22Rv1 (cell line): ENCODE data around the gene CEP78.

ENCODE experiments used
- ZFX ChIP-seq: fragments of 450-650 bp; IDR thresholded peaks from 2 replicates; pipeline ENCODE4 v1.6.1; 2017; ENCODE audit warnings: antibody characterized with exemption, borderline replicate concordance
- TF ChIP-seq, protein P1 (sequence below): fragments of 450-650 bp; IDR thresholded peaks from 2 replicates; pipeline ENCODE4 v1.5.1; 2017; ENCODE audit warnings: mild to moderate bottlenecking

DNA sequence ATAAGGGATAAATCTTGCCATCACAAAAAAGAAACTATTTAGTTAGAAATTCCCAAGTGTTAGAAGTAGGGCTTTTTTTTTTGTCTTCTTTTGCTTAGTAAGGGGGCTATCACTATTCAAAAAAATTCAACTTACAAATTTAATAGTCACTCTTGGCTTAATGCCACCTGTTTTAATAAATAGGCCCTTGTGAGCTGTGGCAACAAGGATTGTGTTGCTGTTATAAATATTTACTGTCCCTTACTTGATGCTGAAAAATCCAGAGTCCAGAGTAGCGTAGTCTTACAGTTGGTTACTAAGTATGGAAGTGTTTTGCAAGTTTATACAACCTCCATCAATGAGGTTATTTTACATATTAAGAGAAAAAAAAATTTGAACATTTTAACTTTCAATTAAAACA is 21.4 kb upstream of the CEP78 start:
- TF ChIP-seq, protein P1, sequence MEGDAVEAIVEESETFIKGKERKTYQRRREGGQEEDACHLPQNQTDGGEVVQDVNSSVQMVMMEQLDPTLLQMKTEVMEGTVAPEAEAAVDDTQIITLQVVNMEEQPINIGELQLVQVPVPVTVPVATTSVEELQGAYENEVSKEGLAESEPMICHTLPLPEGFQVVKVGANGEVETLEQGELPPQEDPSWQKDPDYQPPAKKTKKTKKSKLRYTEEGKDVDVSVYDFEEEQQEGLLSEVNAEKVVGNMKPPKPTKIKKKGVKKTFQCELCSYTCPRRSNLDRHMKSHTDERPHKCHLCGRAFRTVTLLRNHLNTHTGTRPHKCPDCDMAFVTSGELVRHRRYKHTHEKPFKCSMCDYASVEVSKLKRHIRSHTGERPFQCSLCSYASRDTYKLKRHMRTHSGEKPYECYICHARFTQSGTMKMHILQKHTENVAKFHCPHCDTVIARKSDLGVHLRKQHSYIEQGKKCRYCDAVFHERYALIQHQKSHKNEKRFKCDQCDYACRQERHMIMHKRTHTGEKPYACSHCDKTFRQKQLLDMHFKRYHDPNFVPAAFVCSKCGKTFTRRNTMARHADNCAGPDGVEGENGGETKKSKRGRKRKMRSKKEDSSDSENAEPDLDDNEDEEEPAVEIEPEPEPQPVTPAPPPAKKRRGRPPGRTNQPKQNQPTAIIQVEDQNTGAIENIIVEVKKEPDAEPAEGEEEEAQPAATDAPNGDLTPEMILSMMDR: no peak
- no peak for TF ChIP-seq ZFX
